SW 1271 (cell line): Measurements from ENCODE around the gene C2orf92.
A peak's percentile ranks its signal among the peaks of the same experiment; 100 is the strongest.
"Not testable (repeated sequence)": the region's sequence is repeated elsewhere in the genome, so short reads cannot be mapped to it uniquely, and the experiment has no call there.

Experiments used
- DNase-seq, 2 experiments: peaks; one replicate each; lab custom pipeline; 2025; lab: John Stamatoyannopoulos, UW

The C2orf92 gene

GRCh38 chr2:97660044-97660774, 9.3 kb upstream of the C2orf92 start:
- DNase-seq = no peak

- no peak for DNase-seq
These were observed 8.6 kb upstream of the C2orf92 start for GRCh38 chr2:97660775-97661389.

GRCh38 chr2:97661927-97662326, 7.6 kb upstream of the C2orf92 start:
- DNase-seq = no peak

- DNase-seq = no peak
These were observed 7.1 kb upstream of the C2orf92 start for GRCh38 chr2:97662386-97662894.

GRCh38 chr2:97662895-97663625, 6.5 kb upstream of the C2orf92 start:
- peak; percentile 75 to 77 for DNase-seq

GRCh38 chr2:97663626-97663961, 5.9 kb upstream of the C2orf92 start:
- DNase-seq = peak in 1 of 2 experiments; percentile 58

- DNase-seq = peak; percentile 94 to 99
These were observed 5.4 kb upstream of the C2orf92 start, which contains the start of gene ACTR1B for GRCh38 chr2:97663962-97664635. Gene ACTR1B (minus strand): TSS chr2:97664044. CDS start chr2:97663890, 154 bp downstream.

GRCh38 chr2:97664636-97664970, 4.9 kb upstream of the C2orf92 start:
- no peak for DNase-seq

GRCh38 chr2:97670471-97670870, 958 bp downstream of the C2orf92 start:
- DNase-seq = no peak

GRCh38 chr2:97671526-97671925, 2.0 kb downstream of the C2orf92 start:
- no peak for DNase-seq

- not testable (repeated sequence) for DNase-seq
These were observed 3.2 kb downstream of the C2orf92 start for GRCh38 chr2:97672606-97673140.

GRCh38 chr2:97673182-97673914, 3.8 kb downstream of the C2orf92 start:
- DNase-seq = no peak

- DNase-seq = no peak
These were observed 4.4 kb downstream of the C2orf92 start for GRCh38 chr2:97673915-97674283.

GRCh38 chr2:97675430-97676113, 6.1 kb downstream of the C2orf92 start:
- no peak for DNase-seq

- no peak for DNase-seq
These were observed 7.1 kb downstream of the C2orf92 start for GRCh38 chr2:97676620-97677019.

- DNase-seq = no peak
These were observed 8.0 kb downstream of the C2orf92 start for GRCh38 chr2:97677480-97677879.

GRCh38 chr2:97678298-97678697, 8.8 kb downstream of the C2orf92 start:
- no peak for DNase-seq

- DNase-seq = not testable (repeated sequence)
These were observed 17.7 kb downstream of the C2orf92 start for GRCh38 chr2:97687235-97687634.

GRCh38 chr2:97688062-97688827, 18.7 kb downstream of the C2orf92 start:
- no peak for DNase-seq

GRCh38 chr2:97691166-97691565, 21.7 kb downstream of the C2orf92 start:
- DNase-seq = no peak
